K562 (cell line): ENCODE measurements around the gene CYP51A1. TPM values are rescaled to one million over a fixed set of nuclear protein-coding genes. Genes with fewer than 3 reads are reported as not detected.

Source experiments
- AFF4 ChIP-seq: sonication (generic); formaldehyde crosslinking; IDR thresholded peaks from 2 replicates; pipeline ENCODE4 v1.8.0; 2023; ENCODE audit warnings: mild to moderate bottlenecking, missing genetic modification reagents
- MBD2 ChIP-seq: sonication (generic); IDR thresholded peaks from 2 replicates; pipeline ENCODE4 v1.6.1; 2016; ENCODE audit warnings: low read depth, borderline replicate concordance
- MIER1 ChIP-seq: fragments of 450-650 bp; IDR thresholded peaks from 2 replicates; pipeline ENCODE4 v1.6.1; 2016; ENCODE audit warnings: antibody characterized with exemption, mild to moderate bottlenecking, low read depth
- PTBP1 ChIP-seq: fragments of 200-400 bp; formaldehyde crosslinking; IDR thresholded peaks from 2 replicates; pipeline ENCODE4 v1.6.1; 2017; ENCODE audit warnings: low read depth, low read length
- TBL1XR1 ChIP-seq, 2 experiments: IDR thresholded peaks; 2 replicates each; pipeline ENCODE4 v1.6.1; 2012; ENCODE audit warnings: improper control_type of control experiment in 2 of 2, low read length in 2 of 2, mild to moderate bottlenecking in 1 of 2
- YBX1 ChIP-seq: fragments of 450-650 bp; IDR thresholded peaks from 2 replicates; pipeline ENCODE4 v1.7.1; 2016; ENCODE audit warnings: mild to moderate bottlenecking
- ZKSCAN3 ChIP-seq: fragments of 250-450 bp; sonication (Bioruptor Pico); IDR thresholded peaks from 2 replicates; pipeline ENCODE4 v1.4.0; 2020
- ZNF318 ChIP-seq, 2 experiments: fragments of 450-650 bp; IDR thresholded peaks; 2 replicates each; pipeline ENCODE4 v1.6.1; 2016; ENCODE audit warnings: mild to moderate bottlenecking in 2 of 2, borderline replicate concordance in 1 of 2, low read depth in 1 of 2, moderate library complexity in 1 of 2
- polyA plus RNA-seq, 8 experiments: library from polyadenylated mRNA; depleted of rRNA in 4 of 8; stranded (reverse) in 5 of 8; unstranded in 3 of 8; fragments of >200 nt; fragmentation: Nextera tagmentation in 2 of 8; fragmentation: Illumina TruSeq in 1 of 8; extraction: Ambion mirVana in 2 of 8; extraction: Trizol in 1 of 8; gene quantifications; 2 replicates each; pipeline versions ENCODE4 v1.2.1 to v1.2.3, GENCODE V29; 2011 to 2014; ENCODE audit warnings: inconsistent platforms in 1 of 8, missing spikeins in 1 of 8
- total RNA-seq, 7 experiments: library from RNA; depleted of rRNA in 6 of 7; stranded (reverse); fragments of >200 nt in 6 of 7; fragmentation: Illumina TruSeq in 2 of 7; extraction: Trizol in 2 of 7; gene quantifications; 2 replicates each; pipeline versions ENCODE4 v1.2.1 to v1.2.3, GENCODE V29; 2011 to 2021; ENCODE audit warnings: low replicate concordance in 1 of 7
- TF ChIP-seq, protein P1 (sequence below): fragments of 450-650 bp; IDR thresholded peaks from 2 replicates; pipeline ENCODE4 v1.6.1; 2017; ENCODE audit warnings: antibody characterized with exemption, mild to moderate bottlenecking

Gene CYP51A1
- total and polyA plus RNA-seq, 9 of the 15 experiments (the other 6 are each of a cell fraction or from before 2014, with no cell fraction given) = 35.4 to 151 (median 80.3) TPM

DNA sequence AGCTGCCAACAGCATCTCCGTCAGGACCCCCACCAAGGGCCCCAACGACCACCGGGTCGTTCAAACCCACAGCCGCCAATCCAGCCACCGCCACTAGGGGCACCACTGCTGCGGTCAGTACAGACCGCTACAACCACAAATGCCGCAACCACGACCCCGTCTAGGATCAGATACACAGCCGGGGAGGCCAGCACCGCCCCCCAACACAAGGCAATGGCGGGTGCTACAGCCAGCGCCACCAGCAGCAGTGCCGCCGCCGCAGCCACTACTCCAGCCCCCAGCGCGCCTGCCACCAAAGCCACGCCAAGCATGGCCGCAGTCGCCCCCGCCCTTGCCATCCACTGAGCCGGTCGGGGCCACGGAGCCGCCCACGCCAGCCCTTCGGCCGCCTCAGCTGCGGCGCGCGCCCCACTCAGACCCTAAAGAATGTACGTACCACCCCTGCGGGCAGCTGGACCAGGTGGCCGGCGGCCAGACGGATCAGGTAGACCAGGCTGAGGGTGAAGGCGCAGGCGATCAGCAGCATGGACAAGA lies 473 bp downstream of the CYP51A1 start (continued):
- TF ChIP-seq ZNF318 (IDR thresholded peaks at IDR 0.05; ENCODE audit: borderline replicate concordance in 1 of 2, low read depth in 1 of 2) = no peak
- TF ChIP-seq, protein P1, sequence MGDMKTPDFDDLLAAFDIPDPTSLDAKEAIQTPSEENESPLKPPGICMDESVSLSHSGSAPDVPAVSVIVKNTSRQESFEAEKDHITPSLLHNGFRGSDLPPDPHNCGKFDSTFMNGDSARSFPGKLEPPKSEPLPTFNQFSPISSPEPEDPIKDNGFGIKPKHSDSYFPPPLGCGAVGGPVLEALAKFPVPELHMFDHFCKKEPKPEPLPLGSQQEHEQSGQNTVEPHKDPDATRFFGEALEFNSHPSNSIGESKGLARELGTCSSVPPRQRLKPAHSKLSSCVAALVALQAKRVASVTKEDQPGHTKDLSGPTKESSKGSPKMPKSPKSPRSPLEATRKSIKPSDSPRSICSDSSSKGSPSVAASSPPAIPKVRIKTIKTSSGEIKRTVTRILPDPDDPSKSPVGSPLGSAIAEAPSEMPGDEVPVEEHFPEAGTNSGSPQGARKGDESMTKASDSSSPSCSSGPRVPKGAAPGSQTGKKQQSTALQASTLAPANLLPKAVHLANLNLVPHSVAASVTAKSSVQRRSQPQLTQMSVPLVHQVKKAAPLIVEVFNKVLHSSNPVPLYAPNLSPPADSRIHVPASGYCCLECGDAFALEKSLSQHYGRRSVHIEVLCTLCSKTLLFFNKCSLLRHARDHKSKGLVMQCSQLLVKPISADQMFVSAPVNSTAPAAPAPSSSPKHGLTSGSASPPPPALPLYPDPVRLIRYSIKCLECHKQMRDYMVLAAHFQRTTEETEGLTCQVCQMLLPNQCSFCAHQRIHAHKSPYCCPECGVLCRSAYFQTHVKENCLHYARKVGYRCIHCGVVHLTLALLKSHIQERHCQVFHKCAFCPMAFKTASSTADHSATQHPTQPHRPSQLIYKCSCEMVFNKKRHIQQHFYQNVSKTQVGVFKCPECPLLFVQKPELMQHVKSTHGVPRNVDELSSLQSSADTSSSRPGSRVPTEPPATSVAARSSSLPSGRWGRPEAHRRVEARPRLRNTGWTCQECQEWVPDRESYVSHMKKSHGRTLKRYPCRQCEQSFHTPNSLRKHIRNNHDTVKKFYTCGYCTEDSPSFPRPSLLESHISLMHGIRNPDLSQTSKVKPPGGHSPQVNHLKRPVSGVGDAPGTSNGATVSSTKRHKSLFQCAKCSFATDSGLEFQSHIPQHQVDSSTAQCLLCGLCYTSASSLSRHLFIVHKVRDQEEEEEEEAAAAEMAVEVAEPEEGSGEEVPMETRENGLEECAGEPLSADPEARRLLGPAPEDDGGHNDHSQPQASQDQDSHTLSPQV = no peak
- no peak for TF ChIP-seq MIER1
- TF ChIP-seq ZKSCAN3 (CRISPR knock-in tag) = no peak
- TF ChIP-seq YBX1 = no peak
- TF ChIP-seq AFF4 = peak; percentile 71
- TF ChIP-seq PTBP1 = no peak
- peak; percentile 38; the same call in 1 of the 2 replicates for TF ChIP-seq MBD2
- TF ChIP-seq TBL1XR1 (IDR thresholded peaks at IDR 0.05; ENCODE audit: low read length in 2 of 2) = peak in 1 of 2 experiments; percentile 69; a peak in 1 of 4 replicates
